Medulla oblongata (tissue), 1 donor: Measurements from ENCODE around the gene PIP.
"Not testable (repeated sequence)": the region's sequence is repeated elsewhere in the genome, so short reads cannot be mapped to it uniquely, and the experiment has no call there.

Source experiments
- DNase-seq: peaks from one replicate; pipeline ENCODE4 v3.0.0-alpha.2; 2015; ENCODE audit errors: extremely low spot score

PIP gene

DNA sequence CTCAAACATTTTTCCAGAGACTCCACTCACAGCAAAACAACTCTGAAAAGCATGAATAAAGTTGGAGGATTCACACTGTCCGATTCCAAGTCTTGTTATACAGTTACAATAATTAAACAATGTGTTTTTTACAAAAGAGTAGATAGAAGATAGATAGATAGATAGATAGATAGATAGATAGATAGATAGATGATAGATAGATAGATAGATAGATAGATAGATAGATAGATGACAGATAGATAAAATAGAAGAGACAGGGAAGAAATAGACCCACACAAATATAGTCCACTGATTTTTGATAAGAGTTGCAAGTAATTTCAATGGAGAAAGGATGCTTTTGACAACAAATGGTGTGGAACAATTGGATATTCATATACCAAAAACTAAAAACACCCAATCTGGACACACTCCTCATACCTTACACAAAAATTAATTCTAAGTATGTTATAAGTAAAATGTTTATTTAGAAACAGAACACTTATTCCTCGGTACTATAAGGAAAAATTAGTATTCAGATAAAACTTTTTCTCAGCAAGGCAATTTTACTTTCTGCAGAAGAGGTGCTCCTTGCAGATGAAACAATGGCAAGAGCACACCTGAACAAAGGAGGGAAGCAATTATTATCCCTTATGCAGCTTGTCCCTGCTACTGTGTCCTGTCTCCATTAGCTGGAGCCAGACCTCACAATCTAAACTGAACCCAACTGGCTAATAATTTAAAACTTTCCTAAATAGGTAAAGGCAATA, 45.7 kb downstream of the PIP start:
- DNase-seq: no peak

DNA sequence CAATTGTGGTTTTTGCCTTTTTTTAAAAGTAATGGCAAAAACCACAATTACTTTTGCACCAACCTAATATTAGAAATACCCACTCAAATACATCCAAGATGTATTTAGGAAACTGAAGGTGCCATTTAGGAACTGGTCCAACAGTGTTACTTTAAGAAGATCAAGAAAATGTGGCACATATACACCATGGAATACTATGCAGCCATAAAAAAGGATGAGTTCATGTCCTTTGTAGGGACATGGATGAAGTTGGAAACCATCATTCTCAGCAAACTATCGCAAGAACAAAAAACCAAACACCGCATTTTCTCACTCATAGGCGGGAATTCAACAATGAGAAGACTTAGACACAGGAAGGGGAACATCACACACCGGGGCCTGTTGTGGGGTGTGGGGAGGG, 48.9 kb downstream of the PIP start:
- DNase-seq: not testable (repeated sequence)

DNA sequence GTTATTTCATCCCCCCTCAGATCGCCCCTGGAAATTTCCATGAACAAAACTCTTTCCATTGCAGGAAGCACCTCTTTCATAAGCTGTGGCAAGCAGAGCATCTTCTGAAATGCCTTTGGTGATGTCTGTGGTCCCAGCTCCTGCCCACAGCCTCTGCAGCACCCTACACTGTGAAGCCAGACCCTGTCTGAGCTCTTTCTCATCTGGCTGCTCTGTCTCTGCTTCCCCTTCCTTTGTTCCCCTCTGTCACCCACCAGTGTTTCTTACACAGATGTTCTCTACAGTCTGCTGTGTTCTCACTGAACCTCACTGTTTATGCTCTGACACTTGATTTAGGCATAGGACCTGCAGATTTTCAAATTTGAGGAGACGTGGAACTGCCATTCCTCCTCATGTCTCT, 49.5 kb downstream of the PIP start:
- DNase-seq: no peak

DNA sequence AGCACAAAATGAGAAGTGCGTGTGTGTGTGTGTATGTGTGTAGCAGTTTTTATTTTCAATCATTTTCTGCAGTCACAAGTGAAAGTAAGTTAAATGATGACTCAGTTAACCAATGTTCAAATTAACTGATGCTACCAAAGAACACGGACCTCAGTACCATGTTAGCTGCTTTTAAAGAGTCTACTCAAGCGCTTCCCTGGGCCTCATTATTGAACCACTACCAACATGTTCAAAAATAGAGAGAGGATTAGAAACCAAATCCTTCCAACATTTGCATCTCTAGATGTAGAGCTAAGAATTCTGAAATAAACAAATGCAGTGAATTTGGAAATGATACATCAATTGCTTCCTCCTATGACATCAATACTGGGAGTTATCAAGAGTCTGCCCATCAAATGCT, 51.1 kb downstream of the PIP start, which contains the start of gene TAS2R39:
TAS2R39 (plus strand) TSS at position 396 of the 400 bp plus-strand sequence; CDS start at position 396, 0 bp downstream.
- DNase-seq: no peak

DNA sequence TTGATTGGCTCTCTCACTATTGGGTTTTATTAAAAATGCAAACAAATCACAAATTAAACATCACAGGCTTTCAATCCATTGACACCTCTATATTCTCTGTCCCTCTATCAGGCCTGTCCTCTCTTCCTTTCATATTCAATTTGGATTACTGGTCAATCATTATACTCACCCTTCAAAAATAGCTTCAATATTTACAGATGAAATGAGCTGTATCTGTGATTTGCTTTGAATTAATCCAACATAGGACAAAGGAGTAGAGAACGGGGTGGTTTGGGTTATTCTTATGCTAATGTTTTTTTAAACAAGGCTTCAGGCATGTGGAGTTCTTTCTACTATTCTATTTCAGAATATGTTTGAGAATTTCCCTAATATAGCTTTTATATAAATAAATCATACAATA, 53.7 kb downstream of the PIP start:
- no peak for DNase-seq

DNA sequence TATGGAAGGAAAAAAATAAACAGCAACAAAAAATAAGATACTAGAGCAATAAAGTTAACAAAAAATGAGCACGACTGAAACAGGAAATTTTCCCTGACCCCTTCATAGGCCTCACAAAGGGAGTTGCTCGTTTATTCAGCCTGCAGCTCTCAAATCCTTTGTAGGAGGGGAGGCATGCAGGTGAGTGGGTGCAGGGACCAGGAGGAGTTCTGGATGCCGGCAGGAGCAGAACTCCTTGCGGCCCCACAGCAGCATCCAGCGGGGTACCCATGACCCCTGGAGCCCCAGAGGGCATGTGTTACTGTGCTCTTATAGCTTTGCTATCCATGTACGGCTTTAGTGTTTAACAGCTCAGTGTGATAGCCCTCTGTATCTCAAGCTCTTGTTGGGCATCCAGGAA, 57.1 kb downstream of the PIP start:
- no peak for DNase-seq
